HepG2 (cell line): ENCODE measurements around the gene RAB1B. TPM values are rescaled to one million over a fixed set of nuclear protein-coding genes. Genes with fewer than 3 reads are reported as not detected.

ENCODE experiments used
- ARID3A ChIP-seq: IDR thresholded peaks from 2 replicates; pipeline ENCODE4 v1.6.1; 2012; ENCODE audit warnings: low read depth, low read length, improper control_type of control experiment
- CENPX ChIP-seq: sonication (generic); formaldehyde crosslinking; IDR thresholded peaks from 2 replicates; pipeline ENCODE4 v1.9.0; 2021; ENCODE audit warnings: mild to moderate bottlenecking, missing genetic modification reagents, moderate library complexity
- GTF3A ChIP-seq: sonication (generic); formaldehyde crosslinking; conservative IDR thresholded peaks from 2 replicates; pipeline ENCODE4 v1.4.0; 2020; ENCODE audit warnings: mild to moderate bottlenecking, missing genetic modification reagents
- HOXA7 ChIP-seq: sonication (generic); formaldehyde crosslinking; IDR thresholded peaks from 2 replicates; pipeline ENCODE4 v1.8.1; 2022; ENCODE audit warnings: mild to moderate bottlenecking, missing genetic modification reagents, moderate library complexity
- IRF2 ChIP-seq: IDR thresholded peaks from 2 replicates; pipeline ENCODE4 v1.6.1; 2018; ENCODE audit warnings: missing genetic modification reagents, missing compliant biosample characterization
- JDP2 ChIP-seq: sonication (generic); formaldehyde crosslinking; IDR thresholded peaks from 2 replicates; pipeline ENCODE4 v1.8.1; 2022; ENCODE audit warnings: missing genetic modification reagents, borderline replicate concordance
- KDM1A ChIP-seq: IDR thresholded peaks from 2 replicates; pipeline ENCODE4 v1.6.1; 2016; ENCODE audit warnings: missing compliant biosample characterization
- NCOA1 ChIP-seq: sonication (generic); formaldehyde crosslinking; IDR thresholded peaks from 2 replicates; pipeline ENCODE4 v1.9.0; 2021; ENCODE audit warnings: missing genetic modification reagents
- NFKB2 ChIP-seq: sonication (generic); formaldehyde crosslinking; IDR thresholded peaks from 2 replicates; pipeline ENCODE4 v1.4.0; 2020; ENCODE audit warnings: missing genetic modification reagents, borderline replicate concordance
- PBX3 ChIP-seq: sonication (generic); formaldehyde crosslinking; IDR thresholded peaks from 2 replicates; pipeline ENCODE4 v1.8.1; 2023; ENCODE audit warnings: missing genetic modification reagents, inconsistent platforms, borderline replicate concordance
- PITX1 ChIP-seq: sonication (generic); formaldehyde crosslinking; IDR thresholded peaks from 2 replicates; pipeline ENCODE4 v1.5.1; 2020; ENCODE audit warnings: mild to moderate bottlenecking, missing genetic modification reagents
- POLR2AphosphoS5 ChIP-seq: IDR thresholded peaks from 2 replicates; pipeline ENCODE4 v1.6.1; 2012; ENCODE audit warnings: low read depth, low read length
- PTBP1 ChIP-seq: fragments of 200-400 bp; formaldehyde crosslinking; IDR thresholded peaks from 2 replicates; pipeline ENCODE4 v1.6.1; 2018; ENCODE audit warnings: low read length, low read depth; ENCODE audit not compliant: poor library complexity, severe bottlenecking
- RELA ChIP-seq: sonication (generic); formaldehyde crosslinking; IDR thresholded peaks from 2 replicates; pipeline ENCODE4 v1.4.0; 2020; ENCODE audit warnings: missing genetic modification reagents
- REPIN1 ChIP-seq: sonication (generic); formaldehyde crosslinking; IDR thresholded peaks from 2 replicates; pipeline ENCODE4 v1.8.0; 2022; ENCODE audit warnings: missing genetic modification reagents, low read depth, mild to moderate bottlenecking, borderline replicate concordance
- SAP130 ChIP-seq: IDR thresholded peaks from 2 replicates; pipeline ENCODE4 v1.6.1; 2016; ENCODE audit warnings: low read depth
- SMC3 ChIP-seq: IDR thresholded peaks from 2 replicates; pipeline ENCODE4 v1.6.1; 2011; ENCODE audit warnings: low read length, improper control_type of control experiment
- TARDBP ChIP-seq: sonication (generic); formaldehyde crosslinking; IDR thresholded peaks from 2 replicates; pipeline ENCODE4 v1.8.0; 2022; ENCODE audit warnings: mild to moderate bottlenecking, missing genetic modification reagents
- THAP7 ChIP-seq: sonication (generic); formaldehyde crosslinking; IDR thresholded peaks from 2 replicates; pipeline ENCODE4 v1.8.1; 2023; ENCODE audit warnings: mild to moderate bottlenecking, missing genetic modification reagents
- XRCC5 ChIP-seq: fragments of 200-400 bp; formaldehyde crosslinking; optimal IDR thresholded peaks from 2 replicates; pipeline ENCODE3; 2017; ENCODE audit warnings: mild to moderate bottlenecking, low read length
- ZMAT5 ChIP-seq: sonication (generic); formaldehyde crosslinking; IDR thresholded peaks from 2 replicates; pipeline ENCODE4 v1.5.0; 2020; ENCODE audit warnings: mild to moderate bottlenecking, low read depth, missing genetic modification reagents, borderline replicate concordance
- ZNF10 ChIP-seq: sonication (generic); formaldehyde crosslinking; IDR thresholded peaks from 2 replicates; pipeline ENCODE4 v1.4.0; 2020; ENCODE audit warnings: mild to moderate bottlenecking, low read depth, missing genetic modification reagents, borderline replicate concordance
- ZNF17 ChIP-seq: sonication (generic); formaldehyde crosslinking; IDR thresholded peaks from 2 replicates; pipeline ENCODE4 v1.5.0; 2020; ENCODE audit warnings: mild to moderate bottlenecking, missing genetic modification reagents
- ZNF468 ChIP-seq: sonication (generic); formaldehyde crosslinking; IDR thresholded peaks from 2 replicates; pipeline ENCODE4 v1.8.0; 2022; ENCODE audit warnings: mild to moderate bottlenecking, moderate library complexity, missing genetic modification reagents
- ZNF562 ChIP-seq: sonication (generic); formaldehyde crosslinking; IDR thresholded peaks from 2 replicates; pipeline ENCODE4 v1.8.0; 2022; ENCODE audit warnings: missing genetic modification reagents, borderline replicate concordance
- ZNF678 ChIP-seq: sonication (generic); formaldehyde crosslinking; IDR thresholded peaks from 2 replicates; pipeline ENCODE4 v1.4.0; 2020; ENCODE audit warnings: mild to moderate bottlenecking, missing genetic modification reagents
- ZNF878 ChIP-seq: sonication (generic); formaldehyde crosslinking; IDR thresholded peaks from 2 replicates; pipeline ENCODE4 v1.8.1; 2023; ENCODE audit warnings: mild to moderate bottlenecking, missing genetic modification reagents, moderate library complexity
- polyA plus RNA-seq, 8 experiments: library from polyadenylated mRNA; depleted of rRNA in 3 of 8; stranded (reverse) in 7 of 8; unstranded in 1 of 8; fragments of >200 nt; fragmentation: Illumina TruSeq in 4 of 8; extraction: Trizol in 4 of 8; gene quantifications; 2 replicates each; pipeline versions ENCODE4 v1.2.1 to v1.2.3, GENCODE V29; 2011 to 2016; ENCODE audit warnings: low read depth in 4 of 8, missing spikeins in 1 of 8, mixed read lengths in 1 of 8; ENCODE audit not compliant: insufficient read depth in 1 of 8
- total RNA-seq, 5 experiments: library from RNA; depleted of rRNA; stranded (reverse); fragments of >200 nt; fragmentation: Illumina TruSeq; extraction: Trizol; gene quantifications; 2 replicates each; pipeline ENCODE4 v1.2.3, GENCODE V29; 2016; ENCODE audit warnings: low read depth in 1 of 5

The RAB1B gene
- total and polyA plus RNA-seq, 2 of the 13 experiments (the other 11 are each of a cell fraction or from before 2014, with no cell fraction given) = 77.9 to 87.9 TPM

- TF ChIP-seq NFKB2 (CRISPR knock-in tag) (no peak; the same call in 1 of the 2 replicates), SMC3 (peak; percentile 78; the same call in 1 of the 2 replicates), KDM1A (CRISPR knock-in tag) (no peak), ZNF10 (CRISPR knock-in tag) (no peak), ZNF878 (CRISPR knock-in tag) (no peak), ZNF562 (CRISPR knock-in tag) (no peak), IRF2 (peak; percentile 52), ZNF468 (no peak), ZNF678 (CRISPR knock-in tag) (no peak), SAP130 (CRISPR knock-in tag) (peak; percentile 79), THAP7 (CRISPR knock-in tag) (no peak), TARDBP (CRISPR knock-in tag) (peak; percentile 83), HOXA7 (CRISPR knock-in tag) (no peak), PTBP1 (no peak), XRCC5 (peak; percentile 72), ZNF17 (no peak), GTF3A (CRISPR knock-in tag) (peak; percentile 86), POLR2AphosphoS5 (peak; percentile 50), REPIN1 (CRISPR knock-in tag) (peak; percentile 77), ZMAT5 (CRISPR knock-in tag) (no peak), ARID3A (no peak), CENPX (no peak), PITX1 (CRISPR knock-in tag) (peak; percentile 18; the same call in 1 of the 2 replicates), RELA (CRISPR knock-in tag) (no peak), PBX3 (CRISPR knock-in tag) (no peak), NCOA1 (CRISPR knock-in tag) (no peak), JDP2 (no peak)
Observed at GRCh38 chr11:66311965-66312548, 43.6 kb downstream of the RAB1B start (continued).
